Transverse colon (tissue), 4 donors: ENCODE results near the gene WNT10A. TPM values are rescaled to one million over a fixed set of nuclear protein-coding genes. Genes with fewer than 3 reads are reported as not detected.

Source experiments
- DNase-seq: peaks from one replicate; pipeline ENCODE4 v3.0.0-alpha.2; 2019
- H3K27ac ChIP-seq, 4 donors: fragments of 200-600 bp; sonication (generic); 2 replicates each; pipeline ENCODE4 v1.5.1; 2016 to 2018; ENCODE audit warnings: inconsistent platforms in 4 of 4
- H3K27me3 ChIP-seq: fragments of 200-600 bp; sonication (generic); 2 replicates; pipeline ENCODE4 v1.5.1; 2017; ENCODE audit warnings: inconsistent platforms
- H3K36me3 ChIP-seq, 4 donors: fragments of 200-600 bp; sonication (generic); 2 replicates each; pipeline ENCODE4 v1.5.1; 2017 to 2019; ENCODE audit warnings: inconsistent platforms in 4 of 4
- H3K4me1 ChIP-seq, 4 donors: fragments of 200-600 bp; sonication (generic); 2 replicates each; pipeline ENCODE4 v1.5.1; 2017 to 2020; ENCODE audit warnings: inconsistent platforms in 4 of 4
- H3K4me3 ChIP-seq, 4 donors: fragments of 200-600 bp; sonication (generic); 1 replicate in 1 of 4; 2 replicates in 3 of 4; pipeline versions ENCODE4 v1.5.1 to v1.6.1; 2017 to 2019; ENCODE audit warnings: inconsistent platforms in 4 of 4
- H3K9me3 ChIP-seq, 2 donors: fragments of 200-600 bp; sonication (generic); 2 replicates each; pipeline ENCODE4 v1.5.1; 2017 to 2019; ENCODE audit warnings: inconsistent platforms in 2 of 2
- CTCF ChIP-seq, 5 experiments: fragments of 200-600 bp in 3 of 5; fragments of 450-650 bp in 2 of 5; sonication (generic) in 3 of 5; IDR thresholded peaks; 1 replicate in 2 of 5; 2 replicates in 3 of 5; pipeline ENCODE4 v1.5.1; 2016 to 2017; ENCODE audit warnings: antibody characterized with exemption in 5 of 5, inconsistent platforms in 3 of 5, mild to moderate bottlenecking in 2 of 5, moderate library complexity in 1 of 5
- EP300 ChIP-seq: sonication (generic); formaldehyde crosslinking; IDR thresholded peaks from one replicate; pipeline ENCODE4 v1.6.1; 2017; ENCODE audit warnings: antibody characterized with exemption, low read depth
- POLR2A ChIP-seq: fragments of 450-650 bp; IDR thresholded peaks from one replicate; pipeline ENCODE4 v1.6.1; 2016; ENCODE audit warnings: antibody characterized with exemption, mild to moderate bottlenecking, moderate library complexity
- POLR2AphosphoS5 ChIP-seq, 3 donors: sonication (generic); formaldehyde crosslinking; IDR thresholded peaks; one replicate each; pipeline ENCODE4 v1.6.1; 2016; ENCODE audit warnings: antibody characterized with exemption in 3 of 3
- WGBS, 2 donors: methylation state at CpG; one replicate each; pipeline ENCODE4 v1.1.5; 2018; ENCODE audit warnings: low coverage in 1 of 2; 5-methylcytosine and 5-hydroxymethylcytosine counted together
- in situ Hi-C, 4 donors: fragments of 200-750 bp; cut with MboI; loops; one replicate each; pipeline versions ENCODE4 v1.15.0 to v1.15.1; 2017; ENCODE audit warnings: low sequenced_read_pairs in 3 of 4, low pct_ligation_motif_present in 1 of 4, low pct_unique_long_range_greater_than_20kb in 1 of 4
- intact Hi-C: fragments of 100-400 bp; cut with DNase I; formaldehyde crosslinking; loops from one replicate; pipeline ENCODE4 v1.15.1; 2023; ENCODE audit warnings: low total_unique reads
- total RNA-seq, 4 donors: library from RNA; depleted of rRNA; stranded (reverse); fragments of >200 nt; gene quantifications; one replicate each; pipeline ENCODE4 v1.1.0, GENCODE V29; 2016

The WNT10A gene
- total RNA-seq, 4 donors from 2014 or later, result 0.27 to 1.6 TPM; not detected in 2

GRCh38 chr2:218889937-218890336 lies 9.3 kb downstream of the WNT10A start:
- Histone ChIP-seq H3K9me3 (no peaks in the 10 kb centered on the region), H3K27ac (no peak overlapping the region), H3K4me1 (peaks cover 4 to 16% (median 9%) of the 10 kb centered on the region in 4 donors), H3K36me3 (no peaks in the 10 kb centered on the region), H3K27me3 (peaks cover 37% of the 10 kb centered on the region), H3K4me3 (no peak overlapping the region)
- intact Hi-C loops (no loop called here), in situ Hi-C loops (no loop called here)
- 95% methylated on average over 21 of the region's 23 CpGs; no CpG with 5 or more reads in 1 of the 2 donors for WGBS, 2 donors
- TF ChIP-seq EP300, result no peak
- no peak for TF ChIP-seq POLR2A
- TF ChIP-seq CTCF (IDR thresholded peaks at IDR 0.05), result no peak
- no peak for DNase-seq

GRCh38 chr2:218890369-218890768 lies 9.7 kb downstream of the WNT10A start:
- Histone ChIP-seq H3K27me3 (peaks cover 38% of the 10 kb centered on the region), H3K9me3 (no peaks in the 10 kb centered on the region), H3K4me3 (no peak overlapping the region), H3K36me3 (no peaks in the 10 kb centered on the region), H3K4me1 (peaks cover 4 to 16% (median 9%) of the 10 kb centered on the region in 4 donors), H3K27ac (no peak overlapping the region)
- WGBS, 2 donors, result 85 to 86% methylated on average over 2 to 3 of the region's 3 CpGs
- DNase-seq, result no peak
- no peak for TF ChIP-seq POLR2AphosphoS5 (IDR thresholded peaks at IDR 0.05)
- TF ChIP-seq CTCF (IDR thresholded peaks at IDR 0.05), result no peak
- TF ChIP-seq EP300, result no peak
- no peak for TF ChIP-seq POLR2A
- intact Hi-C loops, result no loop called here
- in situ Hi-C loops, result no loop called here

- Histone ChIP-seq H3K27me3 (peaks cover 50% of the 10 kb centered on the region), H3K4me3 (no peak overlapping the region), H3K9me3 (no peaks in the 10 kb centered on the region), H3K27ac (no peak overlapping the region), H3K36me3 (no peaks in the 10 kb centered on the region), H3K4me1 (peaks cover 6 to 21% (median 12%) of the 10 kb centered on the region in 4 donors)
- intact Hi-C loops (no loop called here), in situ Hi-C loops (no loop called here)
- no peak for TF ChIP-seq CTCF (IDR thresholded peaks at IDR 0.05)
- TF ChIP-seq POLR2AphosphoS5 (IDR thresholded peaks at IDR 0.05), result no peak
- TF ChIP-seq POLR2A, result no peak
- no peak for TF ChIP-seq EP300
- WGBS, 2 donors, result 63 to 71% methylated on average over 5 to 19 of the region's 19 CpGs
- no peak for DNase-seq
Measured at GRCh38 chr2:218891275-218892135, 10.9 kb downstream of the WNT10A start.

DNA sequence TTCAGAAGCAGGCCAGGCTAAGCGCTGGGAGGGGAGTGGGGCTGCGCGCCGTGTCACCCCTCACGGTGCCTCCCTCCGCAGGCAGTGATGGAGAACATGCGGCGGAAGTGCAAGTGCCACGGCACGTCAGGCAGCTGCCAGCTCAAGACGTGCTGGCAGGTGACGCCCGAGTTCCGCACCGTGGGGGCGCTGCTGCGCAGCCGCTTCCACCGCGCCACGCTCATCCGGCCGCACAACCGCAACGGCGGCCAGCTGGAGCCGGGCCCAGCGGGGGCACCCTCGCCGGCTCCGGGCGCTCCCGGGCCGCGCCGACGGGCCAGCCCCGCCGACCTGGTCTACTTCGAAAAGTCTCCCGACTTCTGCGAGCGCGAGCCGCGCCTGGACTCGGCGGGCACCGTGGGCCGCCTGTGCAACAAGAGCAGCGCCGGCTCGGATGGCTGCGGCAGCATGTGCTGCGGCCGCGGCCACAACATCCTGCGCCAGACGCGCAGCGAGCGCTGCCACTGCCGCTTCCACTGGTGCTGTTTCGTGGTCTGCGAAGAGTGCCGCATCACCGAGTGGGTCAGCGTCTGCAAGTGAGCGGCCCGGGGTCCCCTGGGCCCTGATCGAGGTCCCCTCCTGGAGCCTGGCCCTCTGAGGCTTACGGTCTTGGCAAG lies 12.2 kb downstream of the WNT10A start:
- Histone ChIP-seq H3K27me3 (peaks cover 63% of the 10 kb centered on the region), H3K4me1 (peaks cover 17 to 33% (median 24%) of the 10 kb centered on the region in 4 donors), H3K9me3 (no peaks in the 10 kb centered on the region), H3K36me3 (no peaks in the 10 kb centered on the region), H3K4me3 (peak overlapping the region in 3 of 4 donors; percentile 15 to 41 (median 41)), H3K27ac (peak overlapping the region; percentile 8 to 59 (median 48))
- DNase-seq, result peak; percentile 86
- peak; percentile 15 to 42 (median 28) for TF ChIP-seq CTCF (IDR thresholded peaks at IDR 0.05)
- TF ChIP-seq POLR2A, result no peak
- peak in 1 of 3 donors; percentile 59 for TF ChIP-seq POLR2AphosphoS5 (IDR thresholded peaks at IDR 0.05)
- TF ChIP-seq EP300, result no peak
- in situ Hi-C loops, result no loop called here
- WGBS, 2 donors, result 4% methylated on average over 21 of the region's 72 CpGs; no CpG with 5 or more reads in 1 of the 2 donors
- intact Hi-C loops, result no loop called here
